Fibroblast of lung (primary cell): Measurements from ENCODE around the gene KLHL36. TPM values are rescaled to one million over a fixed set of nuclear protein-coding genes. Genes with fewer than 3 reads are reported as not detected.
A peak's percentile ranks its signal among the peaks of the same experiment; 100 is the strongest.

ENCODE experiments used
- DNase-seq, 2 donors: peaks; one replicate each; pipeline versions ENCODE4 v3.0.0 to v3.0.0-alpha.2; 2010; ENCODE audit warnings: low read depth in 2 of 2
- H2AFZ ChIP-seq: 2 replicates; pipeline ENCODE4 v1.5.1; 2012; ENCODE audit warnings: low read length, control low read depth, inconsistent platforms
- H3K27ac ChIP-seq: 2 replicates; pipeline ENCODE4 v1.5.1; 2011; ENCODE audit warnings: low read length, control low read depth; ENCODE audit not compliant: insufficient read depth
- H3K27me3 ChIP-seq: 2 replicates; pipeline ENCODE4 v1.5.1; 2011; ENCODE audit warnings: mild to moderate bottlenecking, low read length; ENCODE audit not compliant: control insufficient read depth, insufficient read depth
- H3K36me3 ChIP-seq: 2 replicates; pipeline ENCODE4 v1.5.1; 2011; ENCODE audit warnings: low read length; ENCODE audit not compliant: control insufficient read depth, insufficient read depth
- H3K4me1 ChIP-seq: 2 replicates; pipeline ENCODE4 v1.5.1; 2011; ENCODE audit warnings: low read length; ENCODE audit not compliant: control insufficient read depth, insufficient read depth; ENCODE audit errors: extremely low read depth
- H3K4me2 ChIP-seq: 2 replicates; pipeline ENCODE4 v1.5.1; 2011; ENCODE audit warnings: low read length, control low read depth; ENCODE audit not compliant: insufficient read depth; ENCODE audit errors: extremely low read depth
- H3K4me3 ChIP-seq, 4 experiments: fragments of 200-600 bp in 1 of 4; sonication (generic) in 1 of 4; replicated peaks in 1 of 4; 2 replicates each; pipeline ENCODE4 v1.5.1; 2011 to 2016; ENCODE audit warnings: low read length in 4 of 4, low read depth in 3 of 4, mild to moderate bottlenecking in 3 of 4, control low read depth in 2 of 4, inconsistent platforms in 1 of 4, mixed read lengths in 1 of 4; ENCODE audit not compliant: insufficient read depth in 1 of 4; ENCODE audit errors: control extremely low read depth in 1 of 4
- H3K79me2 ChIP-seq: 2 replicates; pipeline ENCODE4 v1.5.1; 2012; ENCODE audit warnings: mild to moderate bottlenecking, low read length, inconsistent platforms; ENCODE audit not compliant: control insufficient read depth, insufficient read depth
- H3K9ac ChIP-seq: 2 replicates; pipeline ENCODE4 v1.5.1; 2011; ENCODE audit warnings: mild to moderate bottlenecking, low read length, control low read depth; ENCODE audit not compliant: insufficient read depth
- H3K9me3 ChIP-seq: 2 replicates; pipeline ENCODE4 v1.5.1; 2012; ENCODE audit warnings: low read depth, low read length; ENCODE audit not compliant: control insufficient read depth, insufficient read depth
- H4K20me1 ChIP-seq: 2 replicates; pipeline ENCODE4 v1.5.1; 2011; ENCODE audit warnings: low read length; ENCODE audit not compliant: control insufficient read depth, insufficient read depth; ENCODE audit errors: extremely low read depth
- EZH2 ChIP-seq: IDR thresholded peaks from 2 replicates; pipeline ENCODE4 v1.5.1; 2012; ENCODE audit warnings: low read length, control low read depth, mild to moderate bottlenecking; ENCODE audit errors: missing control alignments
- polyA plus RNA-seq, 2 donors: library from polyadenylated mRNA; depleted of rRNA in 1 of 2; stranded (reverse) in 1 of 2; unstranded in 1 of 2; fragments of >200 nt; gene quantifications; 2 replicates each; pipeline ENCODE4 v1.2.1, GENCODE V29; 2011 to 2012; ENCODE audit warnings: missing spikeins in 1 of 2
- total RNA-seq: library from RNA; depleted of rRNA; stranded (reverse); fragments of >200 nt; gene quantifications from 2 replicates; pipeline ENCODE4 v1.2.1, GENCODE V29; 2014
- TF ChIP-seq, protein P1 (sequence below), 2 donors: IDR thresholded peaks in 1 of 2; conservative IDR thresholded peaks in 1 of 2; 1 replicate in 1 of 2; 2 replicates in 1 of 2; pipeline ENCODE4 v1.5.1; 2011 to 2012; ENCODE audit warnings: low read length in 2 of 2, control low read depth in 1 of 2, inconsistent platforms in 1 of 2, low read depth in 1 of 2, mild to moderate bottlenecking in 1 of 2

The KLHL36 gene
- total and polyA plus RNA-seq, 2 donors (not counting 1 experiment from before 2014, with no cell fraction given), result 29.7 to 83.1 TPM

- H3K36me3 ChIP-seq, result peaks cover 14% of the 10 kb centered on the region
- H2AFZ ChIP-seq, result no peak overlapping the region
- no peak for DNase-seq
- H3K9ac ChIP-seq, result no peak overlapping the region
- TF ChIP-seq EZH2, result no peak
- H3K4me3 ChIP-seq, result no peak overlapping the region
- H3K4me2 ChIP-seq, result no peak overlapping the region
- H3K27me3 ChIP-seq, result no peaks in the 10 kb centered on the region
- H3K27ac ChIP-seq, result no peak overlapping the region
- H3K4me1 ChIP-seq, result peaks cover 18% of the 10 kb centered on the region
- H4K20me1 ChIP-seq, result peaks cover 2% of the 10 kb centered on the region
- no peaks in the 10 kb centered on the region for H3K9me3 ChIP-seq
- H3K79me2 ChIP-seq, result peaks cover 100% of the 10 kb centered on the region
These were observed 35.6 kb upstream of the KLHL36 start for GRCh38 chr16:84612686-84613085.

GRCh38 chr16:84613408-84614072 is 34.8 kb upstream of the KLHL36 start:
- Histone ChIP-seq H3K4me1 (peaks cover 18% of the 10 kb centered on the region), H3K4me2 (no peak overlapping the region), H3K9me3 (no peaks in the 10 kb centered on the region), H3K9ac (no peak overlapping the region), H2AFZ (no peak overlapping the region), H3K36me3 (peaks cover 14% of the 10 kb centered on the region), H3K4me3 (no peak overlapping the region), H4K20me1 (peaks cover 2% of the 10 kb centered on the region), H3K79me2 (peaks cover 93% of the 10 kb centered on the region), H3K27ac (peak overlapping the region; percentile 2), H3K27me3 (no peaks in the 10 kb centered on the region)
- TF ChIP-seq, protein P1, sequence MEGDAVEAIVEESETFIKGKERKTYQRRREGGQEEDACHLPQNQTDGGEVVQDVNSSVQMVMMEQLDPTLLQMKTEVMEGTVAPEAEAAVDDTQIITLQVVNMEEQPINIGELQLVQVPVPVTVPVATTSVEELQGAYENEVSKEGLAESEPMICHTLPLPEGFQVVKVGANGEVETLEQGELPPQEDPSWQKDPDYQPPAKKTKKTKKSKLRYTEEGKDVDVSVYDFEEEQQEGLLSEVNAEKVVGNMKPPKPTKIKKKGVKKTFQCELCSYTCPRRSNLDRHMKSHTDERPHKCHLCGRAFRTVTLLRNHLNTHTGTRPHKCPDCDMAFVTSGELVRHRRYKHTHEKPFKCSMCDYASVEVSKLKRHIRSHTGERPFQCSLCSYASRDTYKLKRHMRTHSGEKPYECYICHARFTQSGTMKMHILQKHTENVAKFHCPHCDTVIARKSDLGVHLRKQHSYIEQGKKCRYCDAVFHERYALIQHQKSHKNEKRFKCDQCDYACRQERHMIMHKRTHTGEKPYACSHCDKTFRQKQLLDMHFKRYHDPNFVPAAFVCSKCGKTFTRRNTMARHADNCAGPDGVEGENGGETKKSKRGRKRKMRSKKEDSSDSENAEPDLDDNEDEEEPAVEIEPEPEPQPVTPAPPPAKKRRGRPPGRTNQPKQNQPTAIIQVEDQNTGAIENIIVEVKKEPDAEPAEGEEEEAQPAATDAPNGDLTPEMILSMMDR (conservative IDR thresholded peaks at IDR 0.05 in 1 of 2, IDR thresholded peaks at IDR 0.05 in 1 of 2; ENCODE audit: low read depth in 1 of 2, low read length in 2 of 2), result no peak
- no peak for TF ChIP-seq EZH2
- no peak for DNase-seq

DNA sequence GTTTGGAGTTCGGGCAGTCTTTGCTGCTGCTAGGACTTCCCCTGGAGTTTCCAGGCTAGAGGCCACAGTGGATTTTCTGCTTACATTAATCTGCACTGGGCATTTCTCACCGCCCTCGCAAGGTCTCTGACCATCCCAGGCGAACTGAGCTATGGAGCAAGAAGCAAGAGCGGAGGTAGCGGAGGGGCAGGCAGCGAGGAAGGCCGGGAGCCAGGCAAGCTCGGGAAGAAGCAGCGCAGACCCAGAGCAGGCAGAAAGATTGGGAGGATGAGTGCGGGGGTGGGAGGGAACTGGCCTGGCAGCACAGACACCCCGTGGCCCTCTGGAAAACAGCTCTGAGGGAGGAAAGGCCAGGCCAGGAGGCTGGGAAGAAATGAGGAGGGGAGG is 34.2 kb upstream of the KLHL36 start:
- Histone ChIP-seq H3K27ac (peak overlapping the region; percentile 2), H3K4me3 (no peak overlapping the region), H4K20me1 (peaks cover 2% of the 10 kb centered on the region), H2AFZ (no peak overlapping the region), H3K4me1 (peaks cover 20% of the 10 kb centered on the region), H3K79me2 (peaks cover 88% of the 10 kb centered on the region), H3K4me2 (peak overlapping the region; percentile 65), H3K9ac (no peak overlapping the region), H3K36me3 (peaks cover 14% of the 10 kb centered on the region), H3K9me3 (no peaks in the 10 kb centered on the region), H3K27me3 (no peaks in the 10 kb centered on the region)
- no peak for DNase-seq
- no peak for TF ChIP-seq EZH2
- TF ChIP-seq, protein P1 (conservative IDR thresholded peaks at IDR 0.05 in 1 of 2, IDR thresholded peaks at IDR 0.05 in 1 of 2; ENCODE audit: low read depth in 1 of 2, low read length in 2 of 2), result no peak
